Liver (tissue), 3 donors: ENCODE results near the gene FA2H.

ENCODE experiments used
- ATF3 ChIP-seq: IDR thresholded peaks from 2 replicates; pipeline ENCODE4 v1.6.1; 2016; ENCODE audit warnings: antibody characterized with exemption
- CTCF ChIP-seq: fragments of 150-350 bp; IDR thresholded peaks from 2 replicates; pipeline ENCODE4 v1.5.1; 2017; ENCODE audit warnings: improper control_type of control experiment, low read depth, low read length; ENCODE audit not compliant: missing input control
- EGR1 ChIP-seq, 2 donors: IDR thresholded peaks; 2 replicates each; pipeline ENCODE4 v1.6.1; 2016 to 2018; ENCODE audit warnings: antibody characterized with exemption in 2 of 2, low read depth in 2 of 2
- FOXA1 ChIP-seq: IDR thresholded peaks from 2 replicates; pipeline ENCODE4 v1.6.1; 2016; ENCODE audit warnings: antibody characterized with exemption
- GABPA ChIP-seq, 2 donors: IDR thresholded peaks in 1 of 2; conservative IDR thresholded peaks in 1 of 2; 2 replicates each; pipeline ENCODE4 v1.6.1; 2016; ENCODE audit warnings: antibody characterized with exemption in 2 of 2, mild to moderate bottlenecking in 1 of 2, moderate library complexity in 1 of 2
- JUND ChIP-seq, 2 donors: IDR thresholded peaks; 2 replicates each; pipeline ENCODE4 v1.6.1; 2016; ENCODE audit warnings: antibody characterized with exemption in 2 of 2
- MAX ChIP-seq: IDR thresholded peaks from 2 replicates; pipeline ENCODE4 v1.6.1; 2016; ENCODE audit warnings: antibody characterized with exemption
- RAD21 ChIP-seq, 2 donors: IDR thresholded peaks; 2 replicates each; pipeline ENCODE4 v1.6.1; 2016; ENCODE audit warnings: antibody characterized with exemption in 2 of 2, mild to moderate bottlenecking in 2 of 2
- SP1 ChIP-seq: IDR thresholded peaks from 2 replicates; pipeline ENCODE4 v1.6.1; 2018; ENCODE audit warnings: antibody characterized with exemption, mild to moderate bottlenecking
- TAF1 ChIP-seq: conservative IDR thresholded peaks from 2 replicates; pipeline ENCODE4 v1.6.1; 2016; ENCODE audit warnings: antibody characterized with exemption, mild to moderate bottlenecking
- YY1 ChIP-seq: IDR thresholded peaks from 2 replicates; pipeline ENCODE4 v1.6.1; 2016; ENCODE audit warnings: antibody characterized with exemption, mild to moderate bottlenecking
- TF ChIP-seq, protein P1 (sequence below): IDR thresholded peaks from 2 replicates; pipeline ENCODE4 v1.6.1; 2016; ENCODE audit warnings: antibody characterized with exemption, mild to moderate bottlenecking
- donor health status: healthy.
- donor health status: healthy.

DNA sequence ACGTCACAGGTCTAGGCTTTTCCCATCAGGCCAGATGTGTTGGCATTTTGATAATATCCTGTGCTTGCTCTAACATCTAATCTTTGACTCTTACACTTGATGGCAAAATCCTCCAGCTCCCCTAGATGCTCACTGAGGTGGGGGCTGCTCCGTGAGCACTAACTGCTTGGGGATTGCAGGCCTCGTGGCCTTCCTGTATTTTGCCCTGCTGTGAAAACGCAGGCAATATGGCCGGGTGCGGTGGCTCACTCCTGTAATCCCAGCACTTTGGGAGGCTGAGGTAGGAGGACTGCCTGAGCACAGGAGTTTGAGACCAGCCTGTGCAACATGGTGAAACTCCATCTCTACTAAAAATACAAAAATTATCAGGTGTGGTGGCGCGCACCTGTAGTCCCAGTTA is 64.2 kb downstream of the FA2H start:
- TF ChIP-seq FOXA1 (no peak), JUND (IDR thresholded peaks at IDR 0.05) (no peak), CTCF (no peak), MAX (no peak), EGR1 (IDR thresholded peaks at IDR 0.05; ENCODE audit: low read depth in 2 of 2) (no peak), SP1 (no peak), GABPA (IDR thresholded peaks at IDR 0.05 in 1 of 2, conservative IDR thresholded peaks at IDR 0.05 in 1 of 2) (no peak), RAD21 (IDR thresholded peaks at IDR 0.05) (no peak), ATF3 (no peak), YY1 (no peak), TAF1 (no peak)
- TF ChIP-seq, protein P1, sequence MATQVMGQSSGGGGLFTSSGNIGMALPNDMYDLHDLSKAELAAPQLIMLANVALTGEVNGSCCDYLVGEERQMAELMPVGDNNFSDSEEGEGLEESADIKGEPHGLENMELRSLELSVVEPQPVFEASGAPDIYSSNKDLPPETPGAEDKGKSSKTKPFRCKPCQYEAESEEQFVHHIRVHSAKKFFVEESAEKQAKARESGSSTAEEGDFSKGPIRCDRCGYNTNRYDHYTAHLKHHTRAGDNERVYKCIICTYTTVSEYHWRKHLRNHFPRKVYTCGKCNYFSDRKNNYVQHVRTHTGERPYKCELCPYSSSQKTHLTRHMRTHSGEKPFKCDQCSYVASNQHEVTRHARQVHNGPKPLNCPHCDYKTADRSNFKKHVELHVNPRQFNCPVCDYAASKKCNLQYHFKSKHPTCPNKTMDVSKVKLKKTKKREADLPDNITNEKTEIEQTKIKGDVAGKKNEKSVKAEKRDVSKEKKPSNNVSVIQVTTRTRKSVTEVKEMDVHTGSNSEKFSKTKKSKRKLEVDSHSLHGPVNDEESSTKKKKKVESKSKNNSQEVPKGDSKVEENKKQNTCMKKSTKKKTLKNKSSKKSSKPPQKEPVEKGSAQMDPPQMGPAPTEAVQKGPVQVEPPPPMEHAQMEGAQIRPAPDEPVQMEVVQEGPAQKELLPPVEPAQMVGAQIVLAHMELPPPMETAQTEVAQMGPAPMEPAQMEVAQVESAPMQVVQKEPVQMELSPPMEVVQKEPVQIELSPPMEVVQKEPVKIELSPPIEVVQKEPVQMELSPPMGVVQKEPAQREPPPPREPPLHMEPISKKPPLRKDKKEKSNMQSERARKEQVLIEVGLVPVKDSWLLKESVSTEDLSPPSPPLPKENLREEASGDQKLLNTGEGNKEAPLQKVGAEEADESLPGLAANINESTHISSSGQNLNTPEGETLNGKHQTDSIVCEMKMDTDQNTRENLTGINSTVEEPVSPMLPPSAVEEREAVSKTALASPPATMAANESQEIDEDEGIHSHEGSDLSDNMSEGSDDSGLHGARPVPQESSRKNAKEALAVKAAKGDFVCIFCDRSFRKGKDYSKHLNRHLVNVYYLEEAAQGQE, result no peak
